GM08714 (cell line): Measurements from ENCODE around the gene TWNK.

Experiments
- H3K4me3 ChIP-seq: fragments of 200-500 bp; sonication (Bioruptor generic); 2 replicates; pipeline ENCODE4 v1.5.1; 2014; ENCODE audit warnings: mild to moderate bottlenecking, low read length, inconsistent platforms
- ZNF274 ChIP-seq: IDR thresholded peaks from 2 replicates; pipeline ENCODE4 v1.6.1; 2012; ENCODE audit warnings: mild to moderate bottlenecking, low read depth, low read length

The TWNK gene

DNA sequence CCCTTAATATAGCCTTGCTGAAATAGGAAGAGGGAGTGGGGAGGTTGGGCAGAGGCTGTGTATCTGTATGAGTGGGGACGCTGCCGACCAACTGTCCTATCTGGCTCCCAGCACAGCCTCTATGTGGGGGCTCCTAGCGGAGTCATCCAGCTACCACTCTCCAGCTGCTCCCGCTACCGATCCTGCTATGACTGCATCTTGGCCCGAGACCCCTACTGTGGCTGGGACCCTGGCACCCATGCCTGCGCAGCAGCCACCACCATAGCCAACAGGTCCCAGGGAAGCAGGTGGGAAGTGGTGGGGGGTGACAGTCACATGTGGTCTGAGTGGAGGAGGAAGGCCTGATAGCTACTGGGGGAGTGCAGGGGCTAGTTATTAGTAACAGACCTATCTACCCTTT lies 6.6 kb upstream of the TWNK start:
- H3K4me3 ChIP-seq, result no peak overlapping the region
- no peak for TF ChIP-seq ZNF274

GRCh38 chr10:100981178-100981772 lies 6.1 kb upstream of the TWNK start:
- no peak for TF ChIP-seq ZNF274
- no peak overlapping the region for H3K4me3 ChIP-seq

GRCh38 chr10:100982916-100983830 lies 4.2 kb upstream of the TWNK start:
- H3K4me3 ChIP-seq, result no peak overlapping the region
- no peak for TF ChIP-seq ZNF274

GRCh38 chr10:100983868-100984671 lies 3.3 kb upstream of the TWNK start:
- no peak overlapping the region for H3K4me3 ChIP-seq
- no peak for TF ChIP-seq ZNF274

DNA sequence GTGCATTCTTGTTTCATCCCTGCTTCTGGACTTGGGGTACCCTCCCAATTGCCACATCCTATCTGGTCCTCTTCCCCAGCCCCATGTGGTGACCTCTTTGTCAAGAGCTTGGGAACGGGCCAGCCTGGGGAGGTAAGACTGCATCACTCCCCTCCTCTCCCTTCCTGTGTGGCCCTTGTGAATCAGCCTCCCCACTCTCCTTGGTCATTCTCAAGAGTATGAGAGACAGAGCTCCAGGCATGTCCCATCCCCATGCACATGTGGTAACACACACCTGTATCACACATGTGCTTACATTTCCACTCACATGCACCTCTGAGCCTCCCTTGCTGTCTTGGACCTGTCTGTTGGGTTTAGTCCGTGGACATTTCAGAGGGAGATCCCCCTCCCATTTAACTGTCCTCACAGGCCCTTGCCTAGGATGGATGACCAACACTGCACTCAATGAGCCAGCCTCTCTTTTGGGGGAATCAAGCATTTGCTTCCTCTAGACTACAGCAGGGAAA lies 2.6 kb upstream of the TWNK start:
- no peak for TF ChIP-seq ZNF274
- H3K4me3 ChIP-seq, result no peak overlapping the region

DNA sequence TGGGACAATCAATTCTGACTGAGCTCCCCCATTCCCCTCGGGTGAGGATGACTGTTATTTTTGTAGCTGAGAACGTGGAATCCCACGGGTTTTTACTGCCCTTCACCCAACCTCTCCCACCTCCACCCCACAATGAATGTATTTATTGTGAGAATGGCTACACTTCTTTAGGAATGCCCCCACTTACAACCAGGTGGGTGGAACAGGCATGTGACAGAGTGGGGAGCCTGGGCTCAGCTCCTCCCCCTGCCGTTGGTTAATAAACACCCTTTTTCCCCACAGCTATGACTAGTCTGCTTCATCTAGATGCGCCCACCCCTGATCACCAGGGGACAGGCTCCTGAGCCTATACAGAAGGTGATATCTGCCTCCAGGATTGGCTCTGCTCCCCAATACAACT lies 2.0 kb upstream of the TWNK start:
- no peak for TF ChIP-seq ZNF274
- H3K4me3 ChIP-seq, result no peak overlapping the region

- TF ChIP-seq ZNF274, result no peak
- H3K4me3 ChIP-seq, result peak overlapping the region; percentile 95
Measured at GRCh38 chr10:100986623-100986951, 756 bp upstream of the TWNK start.

DNA sequence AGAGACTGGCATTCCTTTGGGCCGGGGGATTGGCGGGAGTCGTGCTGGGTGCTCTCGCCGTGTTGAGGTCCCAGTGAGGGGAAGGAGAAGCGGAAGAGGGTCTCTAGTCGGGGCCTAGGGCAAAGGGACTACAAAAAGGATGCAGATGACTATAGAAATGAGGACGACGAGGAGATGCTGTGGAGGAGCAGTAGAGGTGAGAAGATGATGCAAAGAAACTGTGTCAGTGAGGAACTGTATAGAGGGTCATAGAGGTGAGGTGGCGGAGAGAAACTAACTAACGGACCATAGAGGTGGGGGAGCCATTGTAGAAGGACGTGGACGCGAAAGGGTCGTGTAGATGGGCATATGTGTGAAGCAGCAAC lies 324 bp downstream of the TWNK start:
- peak overlapping the region; percentile 95 for H3K4me3 ChIP-seq
- no peak for TF ChIP-seq ZNF274

GRCh38 chr10:100988166-100988565 lies 823 bp downstream of the TWNK start:
- TF ChIP-seq ZNF274, result no peak
- peak overlapping the region; percentile 95 for H3K4me3 ChIP-seq

DNA sequence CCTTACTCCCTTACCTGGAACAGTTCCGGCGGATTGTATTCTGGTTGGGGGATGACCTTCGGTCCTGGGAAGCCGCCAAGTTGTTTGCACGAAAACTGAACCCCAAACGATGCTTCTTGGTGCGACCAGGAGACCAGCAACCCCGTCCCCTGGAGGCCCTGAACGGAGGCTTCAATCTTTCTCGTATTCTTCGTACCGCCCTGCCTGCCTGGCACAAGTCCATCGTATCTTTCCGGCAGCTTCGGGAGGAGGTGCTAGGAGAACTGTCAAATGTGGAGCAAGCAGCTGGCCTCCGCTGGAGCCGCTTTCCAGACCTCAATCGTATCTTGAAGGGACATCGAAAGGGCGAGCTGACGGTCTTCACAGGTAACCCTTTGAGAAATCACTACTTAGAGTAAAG lies 1.7 kb downstream of the TWNK start:
- TF ChIP-seq ZNF274, result no peak
- H3K4me3 ChIP-seq, result no peak overlapping the region

DNA sequence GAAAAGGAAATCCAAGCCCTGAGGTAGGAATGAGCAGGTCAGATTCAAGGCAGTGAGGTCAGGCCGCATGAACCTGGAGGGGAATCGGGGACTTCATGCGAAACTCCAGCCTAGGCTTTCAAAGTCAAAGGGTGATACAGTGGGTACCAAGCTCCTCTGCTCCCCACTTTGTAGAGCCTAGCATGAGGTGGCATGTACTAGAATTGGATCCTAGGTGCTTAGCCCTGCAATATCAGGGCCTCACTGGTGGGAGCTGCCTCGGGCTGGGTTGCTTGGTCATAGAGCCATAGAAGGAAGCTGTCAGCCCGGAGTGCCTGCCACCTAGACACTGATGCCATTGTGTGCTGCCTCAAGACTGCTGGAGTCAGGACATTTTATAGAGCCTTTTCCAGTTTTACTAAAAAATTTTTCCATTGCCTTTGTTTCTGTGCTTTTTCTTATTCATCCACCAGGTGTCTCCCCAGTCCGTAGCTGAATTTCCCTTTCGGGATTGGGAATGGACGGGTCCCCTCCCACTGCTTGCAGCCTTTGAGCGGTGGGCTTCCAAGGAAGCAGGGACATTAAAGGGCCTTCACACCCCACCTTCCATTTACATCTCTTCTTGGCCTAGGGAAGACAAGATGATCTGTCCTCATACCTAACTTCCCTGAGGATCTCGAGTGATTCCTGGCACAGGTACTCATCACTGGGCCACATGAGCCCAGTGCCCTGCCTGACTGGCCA lies 6.8 kb downstream of the TWNK start:
- no peak overlapping the region for H3K4me3 ChIP-seq
- TF ChIP-seq ZNF274, result no peak

DNA sequence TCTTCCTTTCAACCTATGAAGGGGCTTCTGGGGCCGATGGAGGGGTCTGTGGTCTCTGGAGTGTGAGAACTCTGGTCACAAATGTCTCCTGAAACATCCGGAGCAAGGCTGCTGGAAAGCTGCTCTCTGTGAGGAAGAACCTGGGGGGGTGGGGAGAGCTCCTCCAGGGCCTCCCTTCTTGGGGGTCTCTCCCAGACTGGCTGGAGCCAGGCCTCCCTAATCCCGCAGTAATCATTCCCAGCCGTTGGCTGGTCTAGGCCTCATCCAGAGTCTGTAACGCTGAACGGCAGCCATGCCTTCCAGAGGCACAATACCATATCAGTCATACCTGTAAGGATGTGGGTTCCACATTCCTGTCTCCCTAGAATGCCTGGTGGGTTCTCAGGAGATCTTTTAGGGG lies 7.8 kb downstream of the TWNK start:
- no peak overlapping the region for H3K4me3 ChIP-seq
- no peak for TF ChIP-seq ZNF274

DNA sequence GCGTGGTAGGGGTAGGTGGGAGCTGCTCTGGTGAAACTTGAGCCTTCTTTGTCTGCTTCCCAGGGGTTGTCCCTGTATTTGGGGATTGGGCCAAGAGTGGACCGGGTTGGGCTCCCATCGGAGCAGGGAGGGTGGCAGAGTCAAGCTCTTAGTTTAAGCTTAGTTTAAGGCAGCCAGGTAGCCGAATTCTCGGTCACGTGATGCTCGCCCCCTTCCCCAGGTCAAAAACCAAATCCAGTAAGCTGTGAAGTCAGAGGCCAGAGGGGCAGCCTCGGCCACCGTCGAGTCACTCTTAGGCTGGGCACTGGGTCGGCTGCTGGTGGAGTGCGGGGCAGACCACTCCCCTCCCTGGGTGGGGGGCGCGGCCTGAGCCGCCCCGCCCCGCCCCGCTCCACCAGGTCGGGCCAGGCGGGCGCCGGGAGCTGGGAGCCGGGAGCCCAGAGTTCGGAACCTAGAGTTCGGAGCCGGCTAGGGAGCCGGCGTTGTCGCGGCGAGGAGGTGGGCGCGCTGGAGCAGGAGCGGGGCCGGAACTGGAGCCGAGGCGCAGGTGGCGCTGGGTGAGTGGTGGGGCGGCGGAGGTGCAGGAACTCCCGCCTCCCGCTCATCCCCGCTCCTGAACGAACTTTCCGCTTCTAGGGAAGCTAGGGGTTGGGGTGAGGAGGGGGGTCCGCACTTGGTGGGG lies 9.5 kb downstream of the TWNK start:
- no peak for TF ChIP-seq ZNF274
- H3K4me3 ChIP-seq, result peak overlapping the region; percentile 77
